ENCODE results near the gene ZNF784.

ZNF784 gene

GRCh38 chr19:55594996-55595545, 29.3 kb downstream of the ZNF784 start:
- TF ChIP-seq, protein P1, sequence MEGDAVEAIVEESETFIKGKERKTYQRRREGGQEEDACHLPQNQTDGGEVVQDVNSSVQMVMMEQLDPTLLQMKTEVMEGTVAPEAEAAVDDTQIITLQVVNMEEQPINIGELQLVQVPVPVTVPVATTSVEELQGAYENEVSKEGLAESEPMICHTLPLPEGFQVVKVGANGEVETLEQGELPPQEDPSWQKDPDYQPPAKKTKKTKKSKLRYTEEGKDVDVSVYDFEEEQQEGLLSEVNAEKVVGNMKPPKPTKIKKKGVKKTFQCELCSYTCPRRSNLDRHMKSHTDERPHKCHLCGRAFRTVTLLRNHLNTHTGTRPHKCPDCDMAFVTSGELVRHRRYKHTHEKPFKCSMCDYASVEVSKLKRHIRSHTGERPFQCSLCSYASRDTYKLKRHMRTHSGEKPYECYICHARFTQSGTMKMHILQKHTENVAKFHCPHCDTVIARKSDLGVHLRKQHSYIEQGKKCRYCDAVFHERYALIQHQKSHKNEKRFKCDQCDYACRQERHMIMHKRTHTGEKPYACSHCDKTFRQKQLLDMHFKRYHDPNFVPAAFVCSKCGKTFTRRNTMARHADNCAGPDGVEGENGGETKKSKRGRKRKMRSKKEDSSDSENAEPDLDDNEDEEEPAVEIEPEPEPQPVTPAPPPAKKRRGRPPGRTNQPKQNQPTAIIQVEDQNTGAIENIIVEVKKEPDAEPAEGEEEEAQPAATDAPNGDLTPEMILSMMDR (IDR thresholded peaks at IDR 0.05; ENCODE audit: low read depth, low read length), result no peak
- no peak for DNase-seq (ENCODE audit: extremely low read depth, low read depth)

DNA sequence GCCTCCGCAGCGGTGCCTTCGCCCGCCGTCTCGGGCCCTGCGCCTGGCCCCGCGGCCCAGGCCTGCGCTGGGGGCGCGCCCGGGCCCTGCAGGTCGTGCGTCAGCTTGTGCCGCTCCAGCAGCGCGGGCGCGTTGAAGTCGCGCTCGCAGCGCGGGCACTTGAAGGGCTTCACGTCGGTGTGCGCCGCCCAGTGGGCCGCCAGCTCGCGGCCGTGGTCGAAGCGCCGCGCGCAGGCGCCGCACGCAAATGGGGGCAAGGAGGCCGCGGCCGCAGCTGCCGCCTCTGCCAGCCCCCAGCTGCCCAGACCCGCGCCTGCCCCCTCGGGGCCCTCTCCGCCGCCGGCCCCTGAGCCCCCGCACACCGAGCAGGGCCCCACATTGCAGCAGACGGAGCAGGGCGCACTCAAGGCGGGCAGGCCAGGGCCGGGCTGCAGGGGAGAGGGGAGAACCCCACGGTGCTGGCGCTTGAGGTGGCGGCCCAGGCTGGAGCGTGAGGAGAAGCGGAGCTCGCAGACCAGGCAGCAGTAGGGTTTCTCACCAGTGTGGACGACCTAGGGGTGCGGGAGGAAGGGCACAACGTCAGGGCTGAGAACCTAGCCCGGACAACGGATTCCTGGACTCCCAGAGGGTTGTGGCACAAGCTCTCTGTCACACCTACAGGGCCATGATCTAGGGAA, 31.1 kb downstream of the ZNF784 start:
- TF ChIP-seq, protein P1 (IDR thresholded peaks at IDR 0.05; ENCODE audit: low read depth, low read length), result no peak
- DNase-seq (ENCODE audit: extremely low read depth, low read depth), result no peak

GRCh38 chr19:55592391-55593090, 31.8 kb downstream of the ZNF784 start:
- DNase-seq (ENCODE audit: extremely low read depth, low read depth), result no peak
- TF ChIP-seq, protein P1 (IDR thresholded peaks at IDR 0.05; ENCODE audit: low read depth, low read length), result no peak

GRCh38 chr19:55591555-55591954, 32.8 kb downstream of the ZNF784 start:
- TF ChIP-seq, protein P1 (IDR thresholded peaks at IDR 0.05; ENCODE audit: low read depth, low read length), result no peak
- DNase-seq (ENCODE audit: extremely low read depth, low read depth), result no peak

- TF ChIP-seq, protein P1 (IDR thresholded peaks at IDR 0.05; ENCODE audit: low read depth, low read length), result no peak
- no peak for DNase-seq (ENCODE audit: extremely low read depth, low read depth)
These were observed 33.7 kb downstream of the ZNF784 start for GRCh38 chr19:55590617-55591016.

- DNase-seq (ENCODE audit: extremely low read depth, low read depth), result no peak
These were observed 34.3 kb downstream of the ZNF784 start for GRCh38 chr19:55590109-55590508.

More at GRCh38 chr19:55590109-55590508, 34.3 kb downstream of the ZNF784 start:
- TF ChIP-seq, protein P1 (IDR thresholded peaks at IDR 0.05; ENCODE audit: low read depth, low read length), result no peak
